Mucosa of stomach (tissue), 1 donor: Measurements from ENCODE around the gene EIF5A.

Experiments used
- H3K27me3 ChIP-seq: one replicate; pipeline ENCODE4 v1.7.0; 2013; ENCODE audit warnings: mild to moderate bottlenecking, low read length; ENCODE audit not compliant: control insufficient read depth, insufficient read depth
- H3K36me3 ChIP-seq: one replicate; pipeline ENCODE4 v1.7.0; 2013; ENCODE audit warnings: low read length; ENCODE audit not compliant: control insufficient read depth, insufficient read depth
- H3K4me1 ChIP-seq: one replicate; pipeline ENCODE4 v1.7.0; 2013; ENCODE audit warnings: mild to moderate bottlenecking, low read length; ENCODE audit not compliant: control insufficient read depth, insufficient read depth
- H3K4me3 ChIP-seq: one replicate; pipeline ENCODE4 v1.7.0; 2013; ENCODE audit warnings: low read length
- H3K9ac ChIP-seq: one replicate; pipeline ENCODE4 v1.7.0; 2013; ENCODE audit warnings: mild to moderate bottlenecking, low read length, moderate library complexity
- H3K9me3 ChIP-seq: one replicate; pipeline ENCODE4 v1.7.0; 2013; ENCODE audit warnings: mild to moderate bottlenecking, low read length, moderate library complexity; ENCODE audit not compliant: control insufficient read depth
- donor health status: Pancreatic carcinoma.

The EIF5A gene

GRCh38 chr17:7347630-7348477 lies 40.4 kb downstream of the EIF5A start:
- no peak overlapping the region for H3K4me3 ChIP-seq
- H3K36me3 ChIP-seq = no peaks in the 10 kb centered on the region
- no peaks in the 10 kb centered on the region for H3K9me3 ChIP-seq
- H3K27me3 ChIP-seq = peaks cover 22% of the 10 kb centered on the region
- H3K4me1 ChIP-seq = peaks cover 16% of the 10 kb centered on the region
- H3K9ac ChIP-seq = no peak overlapping the region

DNA sequence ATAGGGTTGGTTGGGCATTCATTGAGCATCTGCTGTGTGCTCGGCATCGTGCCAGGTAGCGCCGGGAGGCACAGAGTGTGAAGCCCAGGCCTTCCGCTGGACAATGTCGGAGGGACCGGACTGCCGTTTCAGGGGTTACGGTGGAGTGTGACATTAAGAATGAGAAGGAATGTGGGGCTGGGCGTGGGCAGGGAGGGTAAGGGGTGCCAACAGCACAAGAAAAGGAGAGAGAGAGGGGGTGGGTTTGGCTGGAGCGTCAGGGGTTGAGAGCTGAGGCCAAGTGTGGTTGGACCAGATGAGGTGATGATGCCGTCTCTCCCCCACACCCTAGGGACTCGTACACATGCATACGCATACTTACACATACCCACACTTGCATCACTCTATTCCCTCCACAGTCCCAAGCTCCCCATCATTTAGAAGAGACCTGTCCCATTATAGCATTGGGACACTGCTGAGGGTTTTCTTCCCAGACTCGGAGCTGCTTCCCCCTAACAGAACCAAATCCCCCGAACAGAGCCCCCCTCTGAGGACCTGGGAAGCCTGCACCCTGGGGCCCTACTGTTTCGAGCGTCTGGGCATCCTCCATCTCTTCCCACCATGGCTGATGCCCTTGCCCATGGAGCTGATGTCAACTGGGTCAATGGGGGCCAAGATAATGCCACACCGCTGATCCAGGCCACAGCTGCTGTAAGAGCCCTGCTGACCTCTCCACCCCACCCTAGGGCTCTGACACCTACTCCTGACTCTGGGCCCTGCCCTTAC lies 41.2 kb downstream of the EIF5A start:
- peaks cover 14% of the 10 kb centered on the region for H3K27me3 ChIP-seq
- H3K4me1 ChIP-seq = peaks cover 24% of the 10 kb centered on the region
- no peak overlapping the region for H3K4me3 ChIP-seq
- H3K9ac ChIP-seq = no peak overlapping the region
- no peaks in the 10 kb centered on the region for H3K9me3 ChIP-seq
- no peaks in the 10 kb centered on the region for H3K36me3 ChIP-seq

DNA sequence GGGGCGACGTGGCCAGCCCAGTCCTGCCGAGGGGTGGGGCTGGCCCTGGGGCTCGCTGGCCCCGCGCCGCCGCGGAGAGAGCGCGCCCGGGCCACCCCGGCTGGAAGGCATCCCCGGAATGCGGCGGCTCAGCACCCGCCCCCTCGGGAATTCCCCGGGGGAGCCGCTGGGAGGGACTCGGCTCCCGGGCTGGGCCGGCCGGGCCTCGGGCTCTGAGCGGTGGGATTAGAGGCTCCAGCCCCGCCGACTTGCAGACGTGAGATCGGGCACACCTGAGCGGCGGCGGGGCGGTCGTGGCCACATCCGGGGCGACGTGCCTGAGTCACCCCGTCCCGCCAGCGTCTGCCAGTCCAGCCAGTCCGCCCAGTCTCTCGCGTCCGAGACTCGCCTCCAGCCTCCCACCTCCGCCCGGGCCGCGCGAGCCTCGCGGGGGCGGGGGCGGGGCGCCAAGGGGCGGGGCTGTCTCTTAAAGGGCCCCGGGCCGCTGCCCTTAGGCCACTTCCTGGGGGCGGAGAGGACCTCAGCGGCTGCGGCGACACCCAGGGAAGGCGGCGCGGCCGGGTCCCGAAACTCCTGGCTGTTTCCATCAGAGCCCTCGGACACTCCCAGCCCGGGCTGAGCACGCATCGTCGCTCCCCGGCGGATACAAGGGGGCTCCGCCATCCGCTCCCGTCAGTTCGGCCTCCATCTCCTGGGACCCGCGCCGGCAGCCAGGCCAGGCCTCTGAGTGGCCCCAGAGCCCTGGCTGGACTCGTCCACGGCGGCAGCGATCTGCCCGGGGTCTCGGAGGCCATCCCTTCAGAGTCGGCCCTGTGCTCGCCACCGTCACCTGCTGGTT lies 44.5 kb downstream of the EIF5A start, which contains the start of gene KCTD11:
Gene KCTD11 (plus strand): TSS at position 498 of the 838 bp plus-strand sequence.
- Histone ChIP-seq H3K9me3 (no peaks in the 10 kb centered on the region), H3K4me1 (peaks cover 52% of the 10 kb centered on the region), H3K9ac (peak within 1 kb of the TSS; percentile 93), H3K4me3 (peak within 1 kb of the TSS; percentile 74), H3K36me3 (no peaks in the 10 kb centered on the region), H3K27me3 (peaks cover 9% of the 10 kb centered on the region)

DNA sequence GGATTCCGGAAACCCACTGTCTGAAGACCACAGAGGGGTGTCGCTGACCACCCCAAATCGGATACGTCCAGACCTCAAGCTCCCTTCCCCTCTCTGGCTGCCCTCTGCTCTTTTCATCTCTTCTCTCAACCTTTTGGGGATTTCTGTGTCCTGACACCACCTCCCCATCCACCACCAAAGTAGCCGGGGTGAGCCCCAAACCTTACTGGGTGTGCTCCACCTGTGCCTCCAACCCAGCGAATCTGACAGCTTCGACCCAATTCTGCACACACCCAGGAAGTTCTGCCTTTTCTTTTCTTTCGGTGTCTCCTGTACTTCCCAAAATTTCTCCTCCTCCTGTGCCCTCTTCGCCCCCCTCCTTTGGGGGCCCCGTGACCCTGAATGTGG lies 45.1 kb downstream of the EIF5A start:
- Histone ChIP-seq H3K9me3 (no peaks in the 10 kb centered on the region), H3K27me3 (peaks cover 9% of the 10 kb centered on the region), H3K36me3 (no peaks in the 10 kb centered on the region), H3K4me1 (peaks cover 52% of the 10 kb centered on the region), H3K9ac (peak overlapping the region; percentile 93), H3K4me3 (peak overlapping the region; percentile 74)

DNA sequence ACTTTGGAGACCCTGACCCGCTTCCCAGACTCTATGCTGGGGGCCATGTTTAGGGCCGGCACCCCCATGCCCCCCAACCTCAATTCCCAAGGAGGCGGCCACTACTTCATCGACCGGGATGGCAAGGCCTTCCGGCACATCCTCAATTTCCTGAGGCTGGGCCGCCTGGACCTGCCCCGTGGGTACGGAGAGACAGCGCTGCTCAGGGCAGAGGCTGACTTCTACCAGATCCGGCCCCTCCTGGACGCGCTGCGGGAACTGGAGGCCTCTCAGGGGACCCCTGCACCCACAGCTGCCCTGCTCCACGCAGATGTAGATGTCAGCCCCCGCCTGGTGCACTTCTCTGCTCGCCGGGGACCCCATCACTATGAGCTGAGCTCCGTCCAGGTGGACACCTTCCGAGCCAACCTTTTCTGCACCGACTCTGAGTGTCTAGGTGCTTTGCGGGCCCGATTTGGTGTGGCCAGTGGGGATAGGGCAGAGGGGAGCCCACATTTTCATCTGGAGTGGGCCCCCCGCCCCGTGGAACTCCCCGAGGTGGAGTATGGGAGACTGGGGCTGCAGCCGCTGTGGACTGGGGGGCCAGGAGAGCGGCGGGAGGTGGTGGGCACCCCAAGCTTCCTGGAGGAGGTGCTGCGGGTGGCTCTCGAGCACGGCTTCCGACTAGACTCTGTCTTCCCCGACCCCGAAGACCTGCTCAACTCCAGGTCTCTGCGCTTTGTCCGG lies 45.6 kb downstream of the EIF5A start:
- Histone ChIP-seq H3K9me3 (no peaks in the 10 kb centered on the region), H3K36me3 (no peaks in the 10 kb centered on the region), H3K4me1 (peaks cover 52% of the 10 kb centered on the region), H3K27me3 (peaks cover 9% of the 10 kb centered on the region), H3K4me3 (peak overlapping the region; percentile 74), H3K9ac (peak overlapping the region; percentile 93)

GRCh38 chr17:7354262-7354843 lies 46.9 kb downstream of the EIF5A start:
- no peak overlapping the region for H3K4me3 ChIP-seq
- H3K27me3 ChIP-seq = peaks cover 6% of the 10 kb centered on the region
- no peaks in the 10 kb centered on the region for H3K9me3 ChIP-seq
- peaks cover 52% of the 10 kb centered on the region for H3K4me1 ChIP-seq
- no peak overlapping the region for H3K9ac ChIP-seq
- H3K36me3 ChIP-seq = no peaks in the 10 kb centered on the region

DNA sequence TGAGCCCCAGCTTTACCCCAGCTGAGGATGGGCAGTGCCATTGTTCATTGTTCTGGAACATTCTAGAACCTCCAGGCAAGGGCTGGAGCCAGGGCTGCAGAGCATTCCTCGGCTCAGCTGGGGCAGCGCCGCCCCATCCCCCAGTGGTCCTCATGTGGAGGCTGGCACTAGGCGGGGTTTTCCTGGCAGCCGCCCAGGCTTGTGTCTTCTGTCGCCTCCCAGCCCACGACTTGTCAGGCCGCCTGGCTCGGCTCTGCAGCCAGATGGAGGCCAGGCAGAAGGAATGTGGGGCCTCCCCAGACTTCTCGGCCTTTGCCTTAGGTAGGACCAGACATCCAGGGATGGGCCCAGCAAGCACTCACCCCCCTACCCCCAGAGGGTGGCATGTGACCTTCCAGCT lies 47.6 kb downstream of the EIF5A start, which contains the start of gene TMEM95:
Gene TMEM95 (plus strand): TSS at position 104 of the 400 bp plus-strand sequence. CDS start 49 bp downstream, at position 153.
- Histone ChIP-seq H3K4me3 (no peak within 1 kb of the TSS), H3K9me3 (no peaks in the 10 kb centered on the region), H3K9ac (peak within 1 kb of the TSS; percentile 23), H3K4me1 (peaks cover 48% of the 10 kb centered on the region), H3K27me3 (peaks cover 6% of the 10 kb centered on the region), H3K36me3 (no peaks in the 10 kb centered on the region)

DNA sequence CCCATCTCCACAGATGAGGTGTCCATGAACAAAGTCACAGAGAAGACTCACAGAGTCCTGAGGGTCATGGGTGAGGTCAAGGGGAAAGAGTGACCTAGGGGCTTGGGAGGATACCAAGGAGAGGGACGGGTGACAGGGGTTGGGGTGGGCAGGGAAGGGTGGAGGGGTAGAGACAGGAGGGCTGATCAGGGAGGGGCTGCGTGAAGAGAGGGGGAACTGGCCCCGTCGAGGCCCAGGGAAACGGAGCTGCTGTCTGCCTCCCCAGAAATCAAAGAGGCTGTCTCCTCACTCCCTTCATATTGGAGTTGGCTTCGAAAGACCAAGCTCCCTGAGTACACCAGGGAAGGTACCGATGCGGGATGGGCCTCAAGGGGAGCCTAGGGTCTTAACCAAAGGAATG lies 48.1 kb downstream of the EIF5A start:
- Histone ChIP-seq H3K9ac (no peak overlapping the region), H3K4me3 (no peak overlapping the region), H3K4me1 (peaks cover 48% of the 10 kb centered on the region), H3K9me3 (no peaks in the 10 kb centered on the region), H3K36me3 (no peaks in the 10 kb centered on the region), H3K27me3 (peaks cover 6% of the 10 kb centered on the region)

DNA sequence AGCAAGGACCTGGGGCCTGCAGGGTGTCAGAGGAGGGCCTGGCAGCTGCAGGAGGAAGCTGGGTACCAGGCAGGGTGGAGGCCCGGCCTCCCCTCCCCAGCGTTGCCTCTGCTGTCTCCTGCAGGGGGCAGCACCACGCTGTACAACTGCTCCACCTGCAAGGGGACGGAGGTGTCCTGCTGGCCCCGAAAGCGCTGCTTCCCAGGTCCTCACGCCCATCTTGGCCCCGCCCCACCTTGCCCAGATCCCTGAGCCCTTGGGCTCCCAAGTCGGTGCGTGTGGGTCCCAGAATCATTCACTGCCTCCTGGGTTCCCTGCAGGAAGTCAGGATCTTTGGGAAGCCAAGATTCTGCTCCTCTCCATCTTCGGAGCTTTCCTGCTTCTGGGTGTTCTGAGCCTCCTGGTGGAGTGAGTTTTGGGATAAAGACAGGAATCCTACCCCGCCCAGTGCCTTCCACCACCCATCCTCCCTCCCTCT lies 48.7 kb downstream of the EIF5A start:
- peak overlapping the region; percentile 23 for H3K9ac ChIP-seq

GRCh38 chr17:7356756-7357155 lies 49.3 kb downstream of the EIF5A start:
- Histone ChIP-seq H3K27me3 (peaks cover 6% of the 10 kb centered on the region), H3K36me3 (no peaks in the 10 kb centered on the region), H3K9me3 (no peaks in the 10 kb centered on the region), H3K4me3 (no peak overlapping the region), H3K9ac (no peak overlapping the region), H3K4me1 (peaks cover 41% of the 10 kb centered on the region)

More for the DNA sequence above, 48.7 kb downstream of the EIF5A start:
- H3K36me3 ChIP-seq = no peaks in the 10 kb centered on the region
- peaks cover 44% of the 10 kb centered on the region for H3K4me1 ChIP-seq
- H3K27me3 ChIP-seq = peaks cover 6% of the 10 kb centered on the region
- no peak overlapping the region for H3K4me3 ChIP-seq
- H3K9me3 ChIP-seq = no peaks in the 10 kb centered on the region

- peaks cover 40% of the 10 kb centered on the region for H3K4me1 ChIP-seq
- H3K9ac ChIP-seq = no peak overlapping the region
- no peaks in the 10 kb centered on the region for H3K36me3 ChIP-seq
- no peak overlapping the region for H3K4me3 ChIP-seq
- H3K27me3 ChIP-seq = peaks cover 8% of the 10 kb centered on the region
- H3K9me3 ChIP-seq = no peaks in the 10 kb centered on the region
These were observed 50.0 kb downstream of the EIF5A start for GRCh38 chr17:7357381-7357780.
